Measurements from ENCODE around the gene CACNA1C.

The CACNA1C gene

GRCh38 chr12:2614341-2614740 is 561.6 kb downstream of the CACNA1C start:
- no peak for DNase-seq

DNA sequence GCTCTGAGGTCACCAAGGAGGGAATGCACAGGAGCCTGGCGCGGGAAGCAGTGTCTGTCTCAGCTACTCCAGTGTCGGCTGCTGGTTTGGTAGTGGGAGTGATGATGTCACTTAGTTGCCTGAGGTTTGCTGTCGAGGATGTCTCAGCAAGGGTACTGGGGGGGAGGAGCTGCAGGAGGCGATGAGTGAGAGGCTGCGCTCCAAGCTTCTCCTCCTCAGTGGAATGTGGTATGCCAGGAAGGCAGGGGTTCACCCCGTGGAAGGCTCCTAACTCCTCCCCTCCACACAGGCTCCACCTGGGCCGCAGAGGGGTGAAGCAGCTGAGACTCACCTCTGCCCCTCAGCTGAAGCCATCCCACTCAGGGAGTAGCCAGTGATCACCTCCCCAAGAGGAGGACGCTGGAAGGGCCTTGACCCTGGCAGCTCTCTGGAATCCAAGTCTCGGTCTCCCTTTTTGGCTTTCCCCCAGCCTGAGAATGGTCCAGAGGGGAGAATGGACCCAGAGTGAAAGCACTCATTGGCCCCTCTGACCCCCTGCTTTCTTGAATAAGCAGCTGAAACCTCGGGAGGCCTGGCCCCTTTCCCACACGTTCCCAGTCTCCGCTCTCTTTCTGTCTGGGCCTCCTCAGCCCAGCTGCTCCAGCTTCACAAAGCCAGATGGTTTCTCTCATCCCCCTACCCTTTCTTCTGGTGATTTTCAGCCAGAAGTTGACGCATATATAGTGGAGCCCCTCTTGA is 563.0 kb downstream of the CACNA1C start:
- no peak for DNase-seq

- DNase-seq, result no peak
Measured at GRCh38 chr12:2616763-2617162, 564.0 kb downstream of the CACNA1C start.

DNA sequence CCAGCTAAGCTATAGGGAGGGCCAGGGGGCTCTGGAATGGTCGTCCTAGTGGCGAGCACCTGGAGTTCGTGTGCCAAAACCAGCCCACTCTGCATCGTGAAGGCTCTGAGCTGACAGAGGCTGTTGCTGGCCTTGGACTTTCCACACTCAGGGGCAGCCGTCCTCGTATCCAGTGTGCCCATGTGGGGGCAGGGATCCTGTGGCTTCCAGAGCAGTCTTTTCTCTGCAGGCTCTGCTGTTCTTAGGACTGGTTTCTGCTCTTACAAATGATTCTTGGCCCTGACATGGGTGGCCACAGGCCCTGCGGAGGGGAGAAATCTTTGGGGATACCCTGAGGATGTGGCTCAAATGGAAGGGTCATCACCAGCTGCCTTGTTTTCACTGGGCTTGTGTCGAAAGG is 564.6 kb downstream of the CACNA1C start:
- no peak for DNase-seq

- no peak for DNase-seq
Measured at GRCh38 chr12:2618291-2618995, 565.7 kb downstream of the CACNA1C start.

DNA sequence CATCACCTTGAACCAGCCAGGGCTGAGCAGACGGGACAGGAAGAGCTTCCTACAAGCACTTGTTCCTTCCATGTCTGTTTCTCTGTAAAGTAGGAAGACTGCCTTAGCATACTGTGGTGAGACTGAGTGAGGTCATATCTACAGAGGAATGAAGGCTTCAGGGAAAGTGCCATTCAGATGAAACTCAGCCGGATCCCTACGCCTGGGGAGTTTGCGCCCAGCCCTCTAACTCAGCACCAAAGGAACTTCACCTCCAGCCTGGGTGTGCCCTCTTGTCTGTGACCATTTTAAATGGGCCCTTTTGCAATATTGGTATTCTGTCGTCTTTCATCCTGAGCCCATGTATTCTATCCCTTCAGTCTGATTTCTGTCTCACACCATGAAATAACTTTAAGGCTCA is 566.3 kb downstream of the CACNA1C start:
- no peak for DNase-seq

- no peak for DNase-seq
Measured at GRCh38 chr12:2622460-2622859, 569.7 kb downstream of the CACNA1C start.

GRCh38 chr12:2623472-2623871 is 570.7 kb downstream of the CACNA1C start:
- DNase-seq, result no peak

DNA sequence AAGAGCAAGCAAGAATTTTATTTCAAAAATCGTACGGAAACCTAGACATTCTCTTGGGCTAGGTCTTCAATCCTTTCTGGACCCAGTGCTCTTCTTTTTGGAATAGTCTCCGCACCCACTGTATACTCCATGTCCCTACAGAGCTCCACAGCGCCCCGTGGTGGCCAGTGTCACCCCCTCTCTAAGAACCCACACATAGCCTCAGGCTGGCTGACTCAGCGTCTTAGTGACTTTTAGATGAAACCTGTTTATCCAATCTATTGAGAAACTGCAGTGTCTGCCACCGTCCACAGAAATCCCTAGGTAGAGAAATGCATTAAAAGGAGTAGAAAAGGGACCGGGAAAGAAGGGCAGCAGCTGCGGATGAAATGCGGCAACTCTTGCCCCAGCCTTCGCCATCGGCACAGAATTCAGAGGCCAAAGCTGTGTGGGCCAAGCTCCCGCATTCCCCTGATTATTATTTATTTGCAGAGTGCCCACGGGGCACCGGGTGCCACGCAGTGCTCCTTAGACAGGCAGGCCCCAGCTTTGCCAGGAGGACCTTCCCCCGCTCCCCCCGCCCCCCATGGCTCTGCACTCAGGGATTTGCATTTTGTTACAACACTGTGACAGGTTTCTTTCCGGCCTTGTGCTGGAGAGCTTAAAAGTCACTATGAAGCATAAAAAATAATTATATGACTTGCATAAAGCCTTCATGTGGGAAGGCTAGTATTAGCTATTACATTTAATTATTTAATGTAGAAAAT is 571.9 kb downstream of the CACNA1C start:
- DNase-seq, result no peak

DNA sequence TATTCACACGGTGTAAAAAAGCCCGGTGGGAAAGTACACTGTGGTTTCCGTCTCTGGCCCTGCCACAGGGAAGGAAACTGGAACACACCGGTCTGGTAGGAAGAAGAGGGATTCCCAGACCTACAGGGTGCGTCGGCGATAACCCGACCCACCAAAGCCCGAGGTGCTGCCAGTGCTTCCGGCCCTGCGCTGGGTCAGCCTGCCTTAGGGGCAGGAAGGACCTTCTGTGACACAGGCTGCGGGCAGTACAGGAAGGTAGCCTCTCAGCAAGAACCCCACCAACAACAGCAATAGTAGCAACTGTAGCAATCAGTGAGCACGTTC is 572.5 kb downstream of the CACNA1C start:
- DNase-seq, result no peak

GRCh38 chr12:2627076-2627834 is 574.5 kb downstream of the CACNA1C start:
- no peak for DNase-seq

DNA sequence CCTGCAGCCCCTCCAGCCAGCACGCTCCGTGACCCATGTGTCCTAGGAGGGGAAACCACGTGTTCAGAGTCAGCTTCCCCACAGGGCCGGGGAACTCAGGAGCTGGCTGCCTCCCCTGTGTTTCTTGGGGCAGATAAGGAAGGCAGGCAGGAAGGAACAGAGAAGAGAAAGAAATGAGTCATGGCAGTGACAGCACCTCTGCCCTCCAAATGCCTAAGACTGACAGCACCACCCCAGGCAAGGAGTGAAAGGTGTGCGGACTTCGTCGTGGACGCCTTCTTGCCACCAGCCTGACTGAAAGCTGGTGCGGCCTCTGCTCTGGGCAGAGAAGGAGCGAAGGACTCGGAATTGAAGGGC is 575.0 kb downstream of the CACNA1C start:
- DNase-seq, result no peak

- DNase-seq, result no peak
Measured at GRCh38 chr12:2628401-2628800, 575.6 kb downstream of the CACNA1C start.

GRCh38 chr12:2629051-2629450 is 576.3 kb downstream of the CACNA1C start:
- DNase-seq, result no peak

GRCh38 chr12:2631653-2632350 is 579.0 kb downstream of the CACNA1C start:
- no peak for DNase-seq

DNA sequence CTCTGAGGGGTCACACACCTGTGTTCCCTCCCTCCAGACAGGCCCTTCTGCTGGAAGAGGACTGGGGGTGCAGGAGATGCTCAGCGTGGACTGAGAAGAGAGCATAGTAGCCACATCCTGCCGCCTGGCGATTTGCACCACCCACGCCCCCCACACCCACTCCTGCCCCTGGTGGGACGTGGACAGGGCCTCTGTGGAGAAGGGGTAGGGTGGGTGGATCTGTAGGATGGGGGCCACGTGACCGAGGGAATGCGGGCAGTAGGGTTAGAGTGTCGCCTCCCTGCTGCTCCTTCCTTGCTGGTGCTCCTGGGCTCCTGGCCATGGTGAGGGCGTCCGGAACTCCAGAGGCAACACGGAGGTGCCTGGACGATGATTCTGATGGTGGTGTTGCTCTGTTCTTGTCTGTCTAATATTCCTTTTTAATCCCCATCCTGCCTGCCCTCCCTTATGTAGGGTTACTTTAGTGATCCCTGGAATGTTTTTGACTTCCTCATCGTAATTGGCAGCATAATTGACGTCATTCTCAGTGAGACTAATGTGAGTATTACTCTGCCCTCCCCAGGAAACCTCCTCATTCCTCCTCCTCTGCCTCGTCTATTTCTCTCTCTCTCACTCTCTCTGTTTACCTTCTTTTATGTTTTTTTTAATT is 580.5 kb downstream of the CACNA1C start:
- DNase-seq, result no peak

- no peak for DNase-seq
Measured at GRCh38 chr12:2633825-2634200, 581.0 kb downstream of the CACNA1C start.

- no peak for DNase-seq
Measured at GRCh38 chr12:2634471-2634870, 581.7 kb downstream of the CACNA1C start.

- no peak for DNase-seq
Measured at GRCh38 chr12:2636741-2637340, 584.1 kb downstream of the CACNA1C start.

DNA sequence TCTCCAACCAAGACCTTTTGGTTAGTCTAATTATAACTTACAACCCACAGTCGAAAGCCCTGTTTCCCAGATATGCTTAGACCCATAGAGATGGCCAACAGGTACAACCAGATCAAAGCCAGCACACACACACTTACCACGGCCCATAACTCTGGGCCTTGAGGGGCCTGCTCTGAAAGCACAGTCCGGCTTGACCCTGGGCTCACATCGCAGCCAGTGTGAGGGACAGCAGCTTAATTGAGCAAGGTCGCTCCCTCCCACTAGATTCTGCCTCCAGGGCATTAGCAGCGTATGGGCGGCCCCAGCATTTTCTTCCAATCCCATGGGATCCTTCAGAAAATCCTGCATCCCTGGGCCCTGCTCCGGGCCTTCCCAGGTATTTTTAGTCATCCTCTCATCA is 584.6 kb downstream of the CACNA1C start:
- no peak for DNase-seq

- DNase-seq, result no peak
Measured at GRCh38 chr12:2638273-2639019, 585.7 kb downstream of the CACNA1C start.

All from CD4-positive, alpha-beta T cell treated with Interleukin-10 for 1 hour (primary cell).